Hepatocyte (in vitro differentiated cells): ENCODE measurements around the gene DSCAM. TPM values are rescaled to one million over a fixed set of nuclear protein-coding genes. Genes with fewer than 3 reads are reported as not detected.

Experiments
- DNase-seq: peaks from one replicate; pipeline ENCODE4 v3.0.0-alpha.2; 2016; ENCODE audit warnings: low spot score
- H2AFZ ChIP-seq: fragments of 200-600 bp; sonication (generic); 2 replicates; pipeline ENCODE4 v1.6.0; 2016; ENCODE audit warnings: antibody characterized with exemption, mild to moderate bottlenecking
- H3K27ac ChIP-seq: fragments of 200-600 bp; sonication (generic); 2 replicates; pipeline ENCODE4 v1.5.1; 2016; ENCODE audit warnings: mild to moderate bottlenecking
- H3K27me3 ChIP-seq: fragments of 200-600 bp; sonication (generic); 2 replicates; pipeline ENCODE4 v1.6.1; 2016
- H3K36me3 ChIP-seq: fragments of 200-600 bp; sonication (generic); replicated peaks from 2 replicates; pipeline ENCODE4 v1.5.1; 2016; ENCODE audit warnings: low read depth; ENCODE audit not compliant: insufficient read depth
- H3K4me1 ChIP-seq: fragments of 200-600 bp; sonication (generic); 2 replicates; pipeline ENCODE4 v1.5.1; 2016; ENCODE audit warnings: mild to moderate bottlenecking, moderate library complexity; ENCODE audit not compliant: insufficient read depth
- H3K4me2 ChIP-seq: fragments of 200-600 bp; sonication (generic); 2 replicates; pipeline ENCODE4 v1.6.0; 2016
- H3K4me3 ChIP-seq: fragments of 200-600 bp; sonication (generic); 2 replicates; pipeline ENCODE4 v1.5.1; 2016; ENCODE audit warnings: mild to moderate bottlenecking
- H3K79me2 ChIP-seq: fragments of 200-600 bp; sonication (generic); 2 replicates; pipeline ENCODE4 v1.6.0; 2017; ENCODE audit warnings: mild to moderate bottlenecking
- H3K9me2 ChIP-seq: fragments of 200-600 bp; sonication (generic); replicated peaks from 2 replicates; pipeline ENCODE4 v1.6.0; 2017; ENCODE audit warnings: mild to moderate bottlenecking; ENCODE audit not compliant: insufficient read depth
- H3K9me3 ChIP-seq: fragments of 200-600 bp; sonication (generic); 2 replicates; pipeline ENCODE4 v1.5.1; 2016; ENCODE audit warnings: low read depth, mild to moderate bottlenecking
- H4K20me1 ChIP-seq: fragments of 200-600 bp; sonication (generic); 2 replicates; pipeline ENCODE4 v1.6.0; 2016; ENCODE audit warnings: mild to moderate bottlenecking; ENCODE audit not compliant: insufficient read depth, poor library complexity, severe bottlenecking
- EZH2 ChIP-seq: fragments of 200-600 bp; sonication (generic); IDR thresholded peaks from 2 replicates; pipeline ENCODE4 v1.6.1; 2016; ENCODE audit warnings: antibody characterized with exemption, mild to moderate bottlenecking, borderline replicate concordance
- EZH2phosphoT487 ChIP-seq: fragments of 200-600 bp; sonication (generic); IDR thresholded peaks from one replicate; pipeline ENCODE4 v1.6.1; 2018; ENCODE audit warnings: antibody characterized with exemption, mild to moderate bottlenecking, low read depth, moderate library complexity; ENCODE audit not compliant: unreplicated experiment, severe bottlenecking
- WGBS: methylation state at CpG from one replicate; pipeline ENCODE4 v1.1.6; 2016; ENCODE audit warnings: low lambda C conversion rate; ENCODE audit errors: missing lambda C conversion rate; 5-methylcytosine and 5-hydroxymethylcytosine counted together
- polyA plus RNA-seq: library from polyadenylated mRNA; unstranded; fragments of >200 nt; fragmentation: Nextera tagmentation; extraction: Ambion mirVana; gene quantifications from 2 replicates; pipeline ENCODE4 v1.2.1, GENCODE V29; 2016
- total RNA-seq: library from RNA; depleted of rRNA; stranded (reverse); fragments of >200 nt; gene quantifications from 2 replicates; pipeline ENCODE4 v1.2.3, GENCODE V29; 2014
- TF ChIP-seq, protein P1 (sequence below): fragments of 200-600 bp; sonication (generic); IDR thresholded peaks from 2 replicates; pipeline ENCODE4 v1.5.1; 2016; ENCODE audit warnings: antibody characterized with exemption, mild to moderate bottlenecking; ENCODE audit not compliant: poor library complexity

Gene DSCAM
- total and polyA plus RNA-seq, 2 experiments from 2014 or later = 0.33 TPM; not detected in 1

- H3K9me3 ChIP-seq = no peaks in the 10 kb centered on the region
- TF ChIP-seq EZH2phosphoT487 = no peak
- no peak for TF ChIP-seq EZH2
- TF ChIP-seq, protein P1, sequence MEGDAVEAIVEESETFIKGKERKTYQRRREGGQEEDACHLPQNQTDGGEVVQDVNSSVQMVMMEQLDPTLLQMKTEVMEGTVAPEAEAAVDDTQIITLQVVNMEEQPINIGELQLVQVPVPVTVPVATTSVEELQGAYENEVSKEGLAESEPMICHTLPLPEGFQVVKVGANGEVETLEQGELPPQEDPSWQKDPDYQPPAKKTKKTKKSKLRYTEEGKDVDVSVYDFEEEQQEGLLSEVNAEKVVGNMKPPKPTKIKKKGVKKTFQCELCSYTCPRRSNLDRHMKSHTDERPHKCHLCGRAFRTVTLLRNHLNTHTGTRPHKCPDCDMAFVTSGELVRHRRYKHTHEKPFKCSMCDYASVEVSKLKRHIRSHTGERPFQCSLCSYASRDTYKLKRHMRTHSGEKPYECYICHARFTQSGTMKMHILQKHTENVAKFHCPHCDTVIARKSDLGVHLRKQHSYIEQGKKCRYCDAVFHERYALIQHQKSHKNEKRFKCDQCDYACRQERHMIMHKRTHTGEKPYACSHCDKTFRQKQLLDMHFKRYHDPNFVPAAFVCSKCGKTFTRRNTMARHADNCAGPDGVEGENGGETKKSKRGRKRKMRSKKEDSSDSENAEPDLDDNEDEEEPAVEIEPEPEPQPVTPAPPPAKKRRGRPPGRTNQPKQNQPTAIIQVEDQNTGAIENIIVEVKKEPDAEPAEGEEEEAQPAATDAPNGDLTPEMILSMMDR = no peak
- H3K27me3 ChIP-seq = no peaks in the 10 kb centered on the region
- no peak overlapping the region for H3K4me3 ChIP-seq
- H3K4me2 ChIP-seq = no peak overlapping the region
- no peaks in the 10 kb centered on the region for H3K4me1 ChIP-seq
- H3K79me2 ChIP-seq = no peaks in the 10 kb centered on the region
- DNase-seq = no peak
- 97% methylated on average over 3 of the region's 3 CpGs for WGBS
- H3K36me3 ChIP-seq = no peaks in the 10 kb centered on the region
- no peak overlapping the region for H2AFZ ChIP-seq
- H4K20me1 ChIP-seq = no peaks in the 10 kb centered on the region
- no peaks in the 10 kb centered on the region for H3K9me2 ChIP-seq
- H3K27ac ChIP-seq = no peak overlapping the region
These were observed 828.0 kb downstream of the DSCAM start for GRCh38 chr21:40018871-40019475.

- Histone ChIP-seq H3K27me3 (no peaks in the 10 kb centered on the region), H3K79me2 (no peaks in the 10 kb centered on the region), H3K9me3 (no peaks in the 10 kb centered on the region), H2AFZ (no peak overlapping the region), H3K4me1 (no peaks in the 10 kb centered on the region), H3K4me2 (no peak overlapping the region), H4K20me1 (no peaks in the 10 kb centered on the region), H3K27ac (no peak overlapping the region), H3K9me2 (no peaks in the 10 kb centered on the region), H3K4me3 (no peak overlapping the region), H3K36me3 (no peaks in the 10 kb centered on the region)
- no peak for DNase-seq
- WGBS = 93% methylated on average over 8 of the region's 8 CpGs
- TF ChIP-seq, protein P1 = no peak
- no peak for TF ChIP-seq EZH2
- TF ChIP-seq EZH2phosphoT487 = no peak
These were observed 830.3 kb downstream of the DSCAM start for GRCh38 chr21:40016667-40017066.

- H3K27me3 ChIP-seq = no peaks in the 10 kb centered on the region
- no peak overlapping the region for H3K4me2 ChIP-seq
- TF ChIP-seq, protein P1 = no peak
- TF ChIP-seq EZH2phosphoT487 (no peak), EZH2 (no peak)
- no peaks in the 10 kb centered on the region for H3K79me2 ChIP-seq
- WGBS = 56% methylated on average over 3 of the region's 3 CpGs
- no peaks in the 10 kb centered on the region for H3K4me1 ChIP-seq
- H3K27ac ChIP-seq = no peak overlapping the region
- H3K4me3 ChIP-seq = no peak overlapping the region
- no peaks in the 10 kb centered on the region for H4K20me1 ChIP-seq
- H2AFZ ChIP-seq = no peak overlapping the region
- no peaks in the 10 kb centered on the region for H3K9me2 ChIP-seq
- H3K9me3 ChIP-seq = no peaks in the 10 kb centered on the region
- no peak for DNase-seq
- H3K36me3 ChIP-seq = no peaks in the 10 kb centered on the region
These were observed 830.7 kb downstream of the DSCAM start for GRCh38 chr21:40016234-40016633.
